Kidney (tissue), 14 donors: ENCODE results near the gene GRIK3. TPM values are rescaled to one million over a fixed set of nuclear protein-coding genes. Genes with fewer than 3 reads are reported as not detected.

Source experiments
- DNase-seq, 5 donors: peaks; one replicate each; pipeline ENCODE4 v3.0.0-alpha.2; 2013 to 2020
- FAIRE-seq: peaks from 2 replicates; lab custom pipeline; 2012; peaks lifted over from hg19 to GRCh38; lab: Jason Lieb, UNC
- H3K27ac ChIP-seq, 2 donors: one replicate each; pipeline ENCODE4 v1.7.0; 2013; ENCODE audit warnings: low read depth in 2 of 2, low read length in 2 of 2, inconsistent platforms in 1 of 2
- H3K27me3 ChIP-seq: one replicate; pipeline ENCODE4 v1.7.1; 2013; ENCODE audit warnings: low read length, inconsistent platforms; ENCODE audit not compliant: control insufficient read depth, insufficient read depth
- H3K36me3 ChIP-seq, 3 donors: one replicate each; pipeline versions ENCODE4 v1.7.0 to v1.7.1; 2013; ENCODE audit warnings: low read length in 3 of 3, control low read depth in 1 of 3, inconsistent platforms in 1 of 3; ENCODE audit not compliant: insufficient read depth in 3 of 3, control insufficient read depth in 2 of 3
- H3K4me1 ChIP-seq, 3 donors: one replicate each; pipeline versions ENCODE4 v1.7.0 to v1.7.1; 2013; ENCODE audit warnings: low read length in 3 of 3, inconsistent platforms in 1 of 3, low read depth in 1 of 3; ENCODE audit not compliant: control insufficient read depth in 2 of 3, insufficient read depth in 2 of 3
- H3K4me3 ChIP-seq, 3 donors: one replicate each; pipeline versions ENCODE4 v1.7.0 to v1.8.1; 2013; ENCODE audit warnings: low read length in 3 of 3, control low read depth in 1 of 3, inconsistent platforms in 1 of 3
- H3K9ac ChIP-seq, 3 donors: one replicate each; pipeline versions ENCODE4 v1.7.0 to v1.7.1; 2013; ENCODE audit warnings: low read length in 3 of 3, control low read depth in 1 of 3, inconsistent platforms in 1 of 3
- H3K9me3 ChIP-seq, 3 donors: one replicate each; pipeline versions ENCODE4 v1.7.0 to v1.7.1; 2013; ENCODE audit warnings: low read length in 3 of 3, control low read depth in 1 of 3, inconsistent platforms in 1 of 3; ENCODE audit not compliant: control insufficient read depth in 2 of 3, insufficient read depth in 1 of 3
- CTCF ChIP-seq: IDR thresholded peaks from 3 replicates; pipeline ENCODE4 v1.5.1; 2012; ENCODE audit warnings: mild to moderate bottlenecking, moderate library complexity, borderline replicate concordance; ENCODE audit not compliant: insufficient read depth; ENCODE audit errors: extremely low read depth
- intact Hi-C: fragments of 100-400 bp; cut with DNase I; formaldehyde crosslinking; loops from one replicate; pipeline ENCODE4 v1.11.1; 2022
- polyA plus RNA-seq: library from polyadenylated mRNA; stranded (reverse); fragments of 350-450 nt; fragmentation: Illumina TruSeq; extraction: RNeasy Lipid Tissue Mini Kit (QIAGEN cat#74804); gene quantifications from one replicate; pipeline ENCODE4 v1.2.3, GENCODE V29; 2014; ENCODE audit warnings: low read depth, low replicate concordance; ENCODE audit not compliant: insufficient read depth
- total RNA-seq: library from RNA; stranded (reverse); fragmentation: NEBNext Ultra II Directional; extraction: Animal tissue kit (Norgen Biotek cat#: 25700); gene quantifications from one replicate; pipeline ENCODE4 v1.2.1, GENCODE V29; 2021
- donor health status: control.
- donor health status: control.
- donor health status: control.
- donor health status: control.
- donor health status: control.
- donor health status: DM: yes; HTN: yes; CAD: no.
- donor health status: Normal renal cell carcinoma (clear cell type).

Gene GRIK3
- total and polyA plus RNA-seq, 2 donors from 2014 or later = 0.06 to 0.38 TPM

GRCh38 chr1:36784147-36784859 lies 250.0 kb downstream of the GRIK3 start:
- DNase-seq = no peak
- no peak for TF ChIP-seq CTCF
- no peak overlapping the region for H3K4me3 ChIP-seq
- no peaks in the 10 kb centered on the region for H3K27me3 ChIP-seq
- intact Hi-C loops = no loop called here
- no peak overlapping the region for H3K9ac ChIP-seq
- no peaks in the 10 kb centered on the region for H3K36me3 ChIP-seq
- no peak overlapping the region for H3K27ac ChIP-seq
- FAIRE-seq = no peak
- no peaks in the 10 kb centered on the region for H3K4me1 ChIP-seq
- no peaks in the 10 kb centered on the region for H3K9me3 ChIP-seq

- DNase-seq (no peak), FAIRE-seq (no peak)
- H3K4me3 ChIP-seq = no peak overlapping the region
- H3K27me3 ChIP-seq = no peaks in the 10 kb centered on the region
- intact Hi-C loops = no loop called here
- H3K36me3 ChIP-seq = no peaks in the 10 kb centered on the region
- no peaks in the 10 kb centered on the region for H3K4me1 ChIP-seq
- H3K27ac ChIP-seq = no peak overlapping the region
- no peak overlapping the region for H3K9ac ChIP-seq
- TF ChIP-seq CTCF = no peak
- no peaks in the 10 kb centered on the region for H3K9me3 ChIP-seq
Observed at GRCh38 chr1:36783475-36783874, 250.8 kb downstream of the GRIK3 start.

GRCh38 chr1:36782785-36783184 lies 251.5 kb downstream of the GRIK3 start:
- no peaks in the 10 kb centered on the region for H3K4me1 ChIP-seq
- H3K9me3 ChIP-seq = no peaks in the 10 kb centered on the region
- FAIRE-seq = no peak
- H3K27ac ChIP-seq = no peak overlapping the region
- DNase-seq = peak in 1 of 5 donors; percentile 41
- no peaks in the 10 kb centered on the region for H3K36me3 ChIP-seq
- intact Hi-C loops = no loop called here
- no peaks in the 10 kb centered on the region for H3K27me3 ChIP-seq
- TF ChIP-seq CTCF = no peak
- H3K4me3 ChIP-seq = no peak overlapping the region
- no peak overlapping the region for H3K9ac ChIP-seq

- no peak for TF ChIP-seq CTCF
- intact Hi-C loops = no loop called here
- H3K9me3 ChIP-seq = no peaks in the 10 kb centered on the region
- no peaks in the 10 kb centered on the region for H3K36me3 ChIP-seq
- peak in 1 of 5 donors; percentile 34 for DNase-seq
- H3K27ac ChIP-seq = no peak overlapping the region
- H3K4me1 ChIP-seq = no peaks in the 10 kb centered on the region
- no peak overlapping the region for H3K4me3 ChIP-seq
- H3K27me3 ChIP-seq = no peaks in the 10 kb centered on the region
- FAIRE-seq = no peak
- no peak overlapping the region for H3K9ac ChIP-seq
Observed at GRCh38 chr1:36782085-36782484, 252.2 kb downstream of the GRIK3 start.
